Gastrocnemius medialis (tissue), 4 donors: ENCODE measurements around the gene HECTD4.

Experiments
- CTCF ChIP-seq, 5 experiments: fragments of 450-650 bp in 3 of 5; fragments of 200-600 bp in 2 of 5; sonication (generic) in 2 of 5; IDR thresholded peaks in 4 of 5; conservative IDR thresholded peaks in 1 of 5; 1 replicate in 4 of 5; 2 replicates in 1 of 5; pipeline ENCODE4 v1.5.1; 2016 to 2019; ENCODE audit warnings: antibody characterized with exemption in 5 of 5, mild to moderate bottlenecking in 3 of 5, moderate library complexity in 3 of 5
- POLR2A ChIP-seq, 2 donors: fragments of 450-650 bp; IDR thresholded peaks; one replicate each; pipeline ENCODE4 v1.6.1; 2017; ENCODE audit warnings: antibody characterized with exemption in 2 of 2, mild to moderate bottlenecking in 2 of 2, moderate library complexity in 2 of 2

DNA sequence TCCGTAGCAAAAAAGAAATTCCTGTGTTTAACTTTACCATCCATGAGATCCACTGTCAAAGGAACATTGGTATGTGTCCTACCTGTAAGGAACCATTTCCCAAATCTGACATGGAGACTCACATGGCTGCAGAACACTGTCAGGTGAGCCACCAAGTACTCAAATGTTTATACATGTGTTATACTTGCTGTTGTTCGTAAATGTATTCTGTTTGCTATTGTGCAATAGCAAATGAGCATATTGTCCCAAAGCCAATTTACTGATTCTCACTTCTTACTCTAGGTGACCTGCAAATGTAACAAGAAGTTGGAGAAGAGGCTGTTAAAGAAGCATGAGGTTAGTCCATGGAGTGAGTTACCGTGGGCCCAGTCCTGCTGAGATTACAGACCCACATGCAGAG lies 247.5 kb downstream of the HECTD4 start:
- TF ChIP-seq CTCF (IDR thresholded peaks at IDR 0.05 in 4 of 5, conservative IDR thresholded peaks at IDR 0.05 in 1 of 5) = no peak
- TF ChIP-seq POLR2A (IDR thresholded peaks at IDR 0.05) = no peak
